Measurements from ENCODE around the gene TBC1D1.

Gene TBC1D1

GRCh38 chr4:38097818-38098217 is 206.9 kb downstream of the TBC1D1 start:
- DNase-seq (ENCODE audit: low spot score in 2 of 2) (no peak), ATAC-seq (replicated peaks; ENCODE audit: extremely low read depth, poor library complexity, severe bottlenecking) (no peak)
- peaks cover 13% of the 10 kb centered on the region for H3K4me1 Mint-ChIP-seq
- no peaks in the 10 kb centered on the region for H3K27me3 Mint-ChIP-seq
- H3K36me3 Mint-ChIP-seq (ENCODE audit: insufficient read depth) = peaks cover 24% of the 10 kb centered on the region
- no peak overlapping the region for H3K4me3 Mint-ChIP-seq
- no peaks in the 10 kb centered on the region for H3K9me3 Mint-ChIP-seq
- H3K27ac Mint-ChIP-seq (ENCODE audit: low read depth) = no peak overlapping the region

GRCh38 chr4:38099020-38099600 is 208.2 kb downstream of the TBC1D1 start:
- Mint-ChIP-seq H3K4me1 (peaks cover 13% of the 10 kb centered on the region), H3K9me3 (no peaks in the 10 kb centered on the region), H3K36me3 (ENCODE audit: insufficient read depth) (peaks cover 28% of the 10 kb centered on the region), H3K27me3 (no peaks in the 10 kb centered on the region), H3K27ac (ENCODE audit: low read depth) (no peak overlapping the region), H3K4me3 (no peak overlapping the region)
- ATAC-seq (replicated peaks; ENCODE audit: extremely low read depth, poor library complexity, severe bottlenecking) (no peak), DNase-seq (ENCODE audit: low spot score in 2 of 2) (no peak)

- DNase-seq (ENCODE audit: low spot score in 2 of 2) = no peak
Measured at GRCh38 chr4:38099908-38100407, 209.1 kb downstream of the TBC1D1 start.

GRCh38 chr4:38100474-38101255 is 209.8 kb downstream of the TBC1D1 start:
- ATAC-seq (replicated peaks; ENCODE audit: extremely low read depth, poor library complexity, severe bottlenecking) (no peak), DNase-seq (ENCODE audit: low spot score in 2 of 2) (no peak)
- Mint-ChIP-seq H3K36me3 (ENCODE audit: insufficient read depth) (peaks cover 30% of the 10 kb centered on the region), H3K9me3 (no peaks in the 10 kb centered on the region), H3K4me1 (peaks cover 15% of the 10 kb centered on the region), H3K27ac (ENCODE audit: low read depth) (peak overlapping the region; percentile 41), H3K4me3 (no peak overlapping the region), H3K27me3 (no peaks in the 10 kb centered on the region)

More at GRCh38 chr4:38099908-38100407, 209.1 kb downstream of the TBC1D1 start:
- peak overlapping the region; percentile 16 for H3K27ac Mint-ChIP-seq (ENCODE audit: low read depth)
- H3K9me3 Mint-ChIP-seq = no peaks in the 10 kb centered on the region
- no peak for ATAC-seq (replicated peaks; ENCODE audit: extremely low read depth, poor library complexity, severe bottlenecking)
- H3K27me3 Mint-ChIP-seq = no peaks in the 10 kb centered on the region
- peaks cover 13% of the 10 kb centered on the region for H3K4me1 Mint-ChIP-seq
- H3K36me3 Mint-ChIP-seq (ENCODE audit: insufficient read depth) = peaks cover 28% of the 10 kb centered on the region
- no peak overlapping the region for H3K4me3 Mint-ChIP-seq

GRCh38 chr4:38101563-38101962 is 210.7 kb downstream of the TBC1D1 start:
- peaks cover 31% of the 10 kb centered on the region for H3K36me3 Mint-ChIP-seq (ENCODE audit: insufficient read depth)
- H3K27me3 Mint-ChIP-seq = no peaks in the 10 kb centered on the region
- ATAC-seq (replicated peaks; ENCODE audit: extremely low read depth, poor library complexity, severe bottlenecking) = no peak
- no peaks in the 10 kb centered on the region for H3K9me3 Mint-ChIP-seq
- DNase-seq (ENCODE audit: low spot score in 2 of 2) = no peak
- H3K27ac Mint-ChIP-seq (ENCODE audit: low read depth) = peak overlapping the region; percentile 41
- no peak overlapping the region for H3K4me3 Mint-ChIP-seq
- peaks cover 17% of the 10 kb centered on the region for H3K4me1 Mint-ChIP-seq

GRCh38 chr4:38102957-38103588 is 212.2 kb downstream of the TBC1D1 start:
- no peak overlapping the region for H3K27ac Mint-ChIP-seq (ENCODE audit: low read depth)
- ATAC-seq (replicated peaks; ENCODE audit: extremely low read depth, poor library complexity, severe bottlenecking) = no peak
- no peaks in the 10 kb centered on the region for H3K9me3 Mint-ChIP-seq
- H3K4me1 Mint-ChIP-seq = peaks cover 29% of the 10 kb centered on the region
- H3K27me3 Mint-ChIP-seq = no peaks in the 10 kb centered on the region
- DNase-seq (ENCODE audit: low spot score in 2 of 2) = no peak
- H3K36me3 Mint-ChIP-seq (ENCODE audit: insufficient read depth) = peaks cover 29% of the 10 kb centered on the region
- H3K4me3 Mint-ChIP-seq = no peak overlapping the region

GRCh38 chr4:38105475-38106220 is 214.8 kb downstream of the TBC1D1 start:
- Mint-ChIP-seq H3K9me3 (no peaks in the 10 kb centered on the region), H3K27ac (ENCODE audit: low read depth) (peak overlapping the region; percentile 15), H3K4me3 (no peak overlapping the region), H3K36me3 (ENCODE audit: insufficient read depth) (peaks cover 32% of the 10 kb centered on the region), H3K4me1 (peaks cover 17% of the 10 kb centered on the region), H3K27me3 (no peaks in the 10 kb centered on the region)
- no peak for DNase-seq (ENCODE audit: low spot score in 2 of 2)
- no peak for ATAC-seq (replicated peaks; ENCODE audit: extremely low read depth, poor library complexity, severe bottlenecking)

- Mint-ChIP-seq H3K36me3 (ENCODE audit: insufficient read depth) (peaks cover 30% of the 10 kb centered on the region), H3K27me3 (no peaks in the 10 kb centered on the region), H3K4me3 (no peak overlapping the region), H3K9me3 (no peaks in the 10 kb centered on the region), H3K27ac (ENCODE audit: low read depth) (peak overlapping the region; percentile 51), H3K4me1 (peaks cover 17% of the 10 kb centered on the region)
- DNase-seq (ENCODE audit: low spot score in 2 of 2) (no peak), ATAC-seq (replicated peaks; ENCODE audit: extremely low read depth, poor library complexity, severe bottlenecking) (no peak)
Measured at GRCh38 chr4:38106311-38106710, 215.4 kb downstream of the TBC1D1 start.

- peak overlapping the region; percentile 51 for H3K27ac Mint-ChIP-seq (ENCODE audit: low read depth)
- H3K36me3 Mint-ChIP-seq (ENCODE audit: insufficient read depth) = peaks cover 30% of the 10 kb centered on the region
- H3K4me1 Mint-ChIP-seq = peaks cover 17% of the 10 kb centered on the region
Measured at GRCh38 chr4:38106886-38107514, 216.1 kb downstream of the TBC1D1 start.

GRCh38 chr4:38107818-38108217 is 216.9 kb downstream of the TBC1D1 start:
- peaks cover 25% of the 10 kb centered on the region for H3K36me3 Mint-ChIP-seq (ENCODE audit: insufficient read depth)
- no peaks in the 10 kb centered on the region for H3K27me3 Mint-ChIP-seq
- H3K4me3 Mint-ChIP-seq = no peak overlapping the region
- no peaks in the 10 kb centered on the region for H3K9me3 Mint-ChIP-seq
- H3K4me1 Mint-ChIP-seq = peaks cover 17% of the 10 kb centered on the region
- peak overlapping the region; percentile 35 for H3K27ac Mint-ChIP-seq (ENCODE audit: low read depth)
- no peak for ATAC-seq (replicated peaks; ENCODE audit: extremely low read depth, poor library complexity, severe bottlenecking)
- DNase-seq (ENCODE audit: low spot score in 2 of 2) = no peak

More at GRCh38 chr4:38106886-38107514, 216.1 kb downstream of the TBC1D1 start:
- no peaks in the 10 kb centered on the region for H3K9me3 Mint-ChIP-seq
- H3K4me3 Mint-ChIP-seq = no peak overlapping the region
- ATAC-seq (replicated peaks; ENCODE audit: extremely low read depth, poor library complexity, severe bottlenecking) (no peak), DNase-seq (ENCODE audit: low spot score in 2 of 2) (no peak)
- H3K27me3 Mint-ChIP-seq = no peaks in the 10 kb centered on the region

- Mint-ChIP-seq H3K4me3 (no peak overlapping the region), H3K36me3 (ENCODE audit: insufficient read depth) (peaks cover 21% of the 10 kb centered on the region), H3K27me3 (no peaks in the 10 kb centered on the region), H3K27ac (ENCODE audit: low read depth) (no peak overlapping the region), H3K4me1 (peaks cover 17% of the 10 kb centered on the region), H3K9me3 (no peaks in the 10 kb centered on the region)
- DNase-seq (ENCODE audit: low spot score in 2 of 2) = no peak
- no peak for ATAC-seq (replicated peaks; ENCODE audit: extremely low read depth, poor library complexity, severe bottlenecking)
Measured at GRCh38 chr4:38109370-38109769, 218.5 kb downstream of the TBC1D1 start.

GRCh38 chr4:38109896-38110295 is 219.0 kb downstream of the TBC1D1 start:
- Mint-ChIP-seq H3K27ac (ENCODE audit: low read depth) (no peak overlapping the region), H3K9me3 (no peaks in the 10 kb centered on the region), H3K36me3 (ENCODE audit: insufficient read depth) (peaks cover 21% of the 10 kb centered on the region), H3K4me3 (no peak overlapping the region), H3K4me1 (peaks cover 21% of the 10 kb centered on the region), H3K27me3 (no peaks in the 10 kb centered on the region)
- DNase-seq (ENCODE audit: low spot score in 2 of 2) (no peak), ATAC-seq (replicated peaks; ENCODE audit: extremely low read depth, poor library complexity, severe bottlenecking) (no peak)
